ENCODE results near the gene SKOR2.

Gene SKOR2

GRCh38 chr18:47260120-47260923 lies 8.9 kb upstream of the SKOR2 start:
- TF ChIP-seq CTCF (IDR thresholded peaks at IDR 0.05; ENCODE audit: control insufficient read depth, insufficient read depth, low read depth, low read length, missing control alignments): no peak

GRCh38 chr18:47254341-47254939 lies 3.0 kb upstream of the SKOR2 start:
- H3K4me3 ChIP-seq (ENCODE audit: control insufficient read depth, low read depth, low read length): no peak overlapping the region
- no peak for TF ChIP-seq CTCF (IDR thresholded peaks at IDR 0.05; ENCODE audit: control insufficient read depth, insufficient read depth, low read depth, low read length, missing control alignments)
- DNase-seq (ENCODE audit: low read depth): no peak

More at GRCh38 chr18:47260120-47260923, 8.9 kb upstream of the SKOR2 start:
- DNase-seq (ENCODE audit: low read depth): no peak
- no peak overlapping the region for H3K4me3 ChIP-seq (ENCODE audit: control insufficient read depth, low read depth, low read length)

GRCh38 chr18:47253101-47253654 lies 1.7 kb upstream of the SKOR2 start:
- no peak for DNase-seq (ENCODE audit: low read depth)
- H3K4me3 ChIP-seq (ENCODE audit: control insufficient read depth, low read depth, low read length): no peak overlapping the region
- no peak for TF ChIP-seq CTCF (IDR thresholded peaks at IDR 0.05; ENCODE audit: control insufficient read depth, insufficient read depth, low read depth, low read length, missing control alignments)

GRCh38 chr18:47250391-47251046 lies 941 bp downstream of the SKOR2 start:
- TF ChIP-seq CTCF (IDR thresholded peaks at IDR 0.05; ENCODE audit: control insufficient read depth, insufficient read depth, low read depth, low read length, missing control alignments): no peak
- no peak for DNase-seq (ENCODE audit: low read depth)
- H3K4me3 ChIP-seq (ENCODE audit: control insufficient read depth, low read depth, low read length): no peak overlapping the region

- no peak for DNase-seq (ENCODE audit: low read depth)
- no peak overlapping the region for H3K4me3 ChIP-seq (ENCODE audit: control insufficient read depth, low read depth, low read length)
Measured at GRCh38 chr18:47249314-47249981, 2.0 kb downstream of the SKOR2 start.

More at GRCh38 chr18:47249314-47249981, 2.0 kb downstream of the SKOR2 start:
- TF ChIP-seq CTCF (IDR thresholded peaks at IDR 0.05; ENCODE audit: control insufficient read depth, insufficient read depth, low read depth, low read length, missing control alignments): no peak
